GM18873 (cell line): ENCODE data around the gene CCDC74B.
"Not testable (repeated sequence)": the region's sequence is repeated elsewhere in the genome, so short reads cannot be mapped to it uniquely, and the experiment has no call there.

Experiments used
- ATAC-seq: cut with Tn5 transposase; IDR thresholded peaks from one replicate; pipeline ENCODE4 v1.9.1; 2021; ENCODE audit warnings: mild to moderate bottlenecking, moderate library complexity, moderate number of reproducible peaks; ENCODE audit not compliant: unreplicated experiment, low FRiP score

Gene CCDC74B

GRCh38 chr2:130145006-130145414 lies at the start of gene CCDC74B:
CCDC74B (minus strand) TSS chr2:130145112; CDS start chr2:130144996, 116 bp downstream.
- peak; percentile 82 for ATAC-seq

- ATAC-seq = not testable (repeated sequence)
These were observed 48.9 kb upstream of the CCDC74B start for GRCh38 chr2:130193824-130194223.

DNA sequence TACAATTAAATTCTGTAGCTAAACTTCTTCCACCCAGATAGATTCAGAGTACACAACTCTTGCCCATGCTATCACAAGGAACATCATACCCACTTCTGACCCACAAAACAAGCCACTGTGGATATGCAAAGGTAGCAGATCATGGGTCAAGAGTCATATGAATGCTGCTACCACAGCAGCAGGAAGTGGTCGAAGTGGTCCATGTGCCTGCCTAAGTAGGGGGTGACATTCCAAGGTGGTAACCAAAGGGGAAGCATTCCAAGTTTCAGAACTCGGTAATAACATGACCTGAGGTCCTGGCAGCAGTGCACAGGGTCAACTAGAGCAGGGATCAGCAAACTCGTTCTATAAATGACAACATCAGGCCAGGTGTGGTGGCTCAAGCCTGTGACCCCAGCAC lies 47.5 kb upstream of the CCDC74B start:
- not testable (repeated sequence) for ATAC-seq

DNA sequence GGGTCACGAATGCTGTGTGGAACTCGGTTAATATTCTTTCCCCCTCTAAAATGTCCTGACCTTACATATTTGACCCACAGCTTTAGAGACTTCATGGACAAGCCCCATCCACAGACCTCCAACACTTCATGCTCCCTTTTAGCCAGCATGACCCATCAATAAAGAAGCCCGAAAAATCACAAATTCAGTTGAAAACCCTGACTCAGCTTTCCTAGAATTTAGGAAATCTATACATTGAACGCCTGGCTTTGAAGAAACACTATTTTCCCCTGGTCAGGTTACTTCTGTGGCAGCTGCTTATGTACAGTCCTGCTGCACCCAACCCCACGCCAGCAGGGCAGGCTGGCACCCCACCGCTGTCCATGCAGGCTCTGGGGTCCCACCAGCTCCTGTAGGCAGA lies 46.4 kb upstream of the CCDC74B start:
- ATAC-seq = not testable (repeated sequence)

DNA sequence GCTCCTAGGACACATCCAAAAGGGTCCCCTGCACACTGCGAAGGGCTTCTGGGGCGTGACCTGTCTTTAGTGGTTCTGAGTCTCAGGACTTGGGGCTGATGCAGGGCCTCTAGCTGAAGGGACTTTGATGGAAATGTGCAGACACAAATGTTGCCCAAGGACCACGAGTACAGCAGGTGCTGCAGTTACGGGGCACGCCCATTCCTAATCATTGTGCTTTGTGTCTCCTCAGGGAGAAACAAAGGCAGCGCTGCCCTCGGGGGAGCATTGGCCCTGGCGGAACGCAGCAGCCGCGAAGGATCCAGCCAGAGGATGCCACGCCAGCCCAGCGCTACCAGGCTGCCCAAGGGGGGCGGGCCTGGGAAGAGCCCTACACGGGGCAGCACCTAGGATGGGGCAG lies 45.3 kb upstream of the CCDC74B start:
- ATAC-seq = no peak

DNA sequence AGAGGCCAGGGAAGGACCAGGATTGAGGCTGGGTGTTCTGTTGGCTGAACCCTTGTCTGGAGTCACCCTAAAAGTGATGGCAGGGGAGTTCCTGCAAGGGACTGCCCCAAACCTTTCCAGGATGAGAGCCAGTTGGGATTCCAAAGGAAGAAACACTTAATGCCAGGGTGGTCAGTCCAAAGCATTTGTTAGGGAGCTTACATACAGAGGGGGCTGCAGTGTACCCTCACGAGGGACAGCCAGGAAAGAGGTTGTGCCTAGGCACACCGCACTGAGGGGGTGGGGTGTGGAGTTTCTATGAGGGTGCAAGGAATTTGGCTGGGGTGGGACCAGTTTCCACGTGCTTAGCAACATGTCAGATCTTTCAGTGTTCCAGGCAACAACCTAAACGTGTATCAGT lies 44.0 kb upstream of the CCDC74B start:
- ATAC-seq = not testable (repeated sequence)

- ATAC-seq = not testable (repeated sequence)
These were observed 43.2 kb upstream of the CCDC74B start for GRCh38 chr2:130187859-130188792.

DNA sequence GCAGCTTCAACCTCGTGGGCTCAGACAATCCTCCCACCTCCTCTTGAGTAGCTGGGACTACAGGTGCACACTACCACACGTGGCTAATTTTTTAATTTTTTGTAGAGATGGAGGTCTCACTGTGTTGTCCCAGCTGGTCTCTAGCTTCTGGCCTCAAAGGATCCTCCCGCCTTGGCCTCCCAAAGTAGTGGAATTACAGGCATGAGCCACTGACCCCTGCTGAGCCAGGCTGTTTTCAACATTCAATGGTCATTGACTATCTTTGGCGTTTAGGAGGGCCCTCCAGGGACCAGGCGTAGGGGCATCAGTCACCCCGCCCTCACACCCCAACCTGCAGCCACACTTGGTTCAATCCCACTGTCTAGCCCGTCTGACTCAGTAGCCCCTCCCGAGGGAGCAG lies 42.4 kb upstream of the CCDC74B start:
- no peak for ATAC-seq

DNA sequence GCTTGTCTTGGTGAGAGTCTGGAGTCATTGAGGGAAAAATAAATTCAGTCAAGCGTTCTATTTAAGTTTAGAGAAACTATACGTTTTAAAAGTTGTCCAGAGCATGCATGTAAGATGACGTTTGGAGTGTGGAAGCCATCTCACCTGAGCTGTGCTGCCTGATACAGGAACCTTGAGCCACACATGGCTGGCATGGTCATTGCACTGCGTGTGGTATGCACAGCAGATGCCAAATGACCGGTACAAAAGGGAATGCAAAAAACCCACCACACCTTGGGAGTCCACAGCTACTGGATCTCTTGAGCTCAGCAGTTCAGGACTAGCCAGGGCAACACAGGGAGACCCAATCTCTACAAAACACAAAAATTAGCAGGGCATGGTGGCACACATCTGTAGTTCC lies 41.5 kb upstream of the CCDC74B start:
- no peak for ATAC-seq

- ATAC-seq = no peak
These were observed 41.0 kb upstream of the CCDC74B start for GRCh38 chr2:130185896-130186295.

- no peak for ATAC-seq
These were observed 40.5 kb upstream of the CCDC74B start for GRCh38 chr2:130185436-130185835.

GRCh38 chr2:130183512-130184373 lies 38.8 kb upstream of the CCDC74B start:
- no peak for ATAC-seq

DNA sequence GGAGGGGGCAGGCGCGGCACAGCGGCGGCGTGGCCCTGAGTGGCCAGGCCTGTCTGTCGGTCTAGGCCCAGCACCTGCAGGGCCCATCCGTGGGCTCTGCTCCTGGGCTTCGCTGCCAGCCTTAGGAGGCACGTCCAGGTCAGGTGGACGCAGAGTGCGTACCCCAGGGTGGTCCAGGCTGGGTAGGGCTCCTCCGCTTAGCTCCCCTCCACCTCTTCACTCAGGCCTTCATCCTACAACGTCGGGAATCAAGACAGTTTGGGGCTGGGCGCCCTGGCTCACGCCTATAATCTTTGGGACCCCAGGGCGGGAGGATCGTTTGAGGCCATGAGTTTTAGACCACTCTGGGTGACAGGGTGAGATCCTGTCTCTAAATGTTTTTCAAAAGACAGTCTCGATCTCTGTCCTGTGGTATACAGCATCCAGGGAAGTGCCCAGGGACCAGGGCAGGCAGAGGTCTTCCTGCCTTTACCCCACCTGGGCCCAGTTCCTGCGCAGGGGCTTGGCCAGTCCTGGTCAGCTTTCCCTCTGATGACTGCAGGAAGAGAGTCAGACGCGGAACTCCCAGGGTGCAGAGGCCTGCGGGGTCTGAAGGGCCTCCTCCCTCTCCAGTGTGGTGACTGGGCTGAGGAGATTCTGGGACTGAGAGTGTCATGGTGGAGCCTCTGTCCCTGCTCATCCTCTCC lies 38.1 kb upstream of the CCDC74B start:
- not testable (repeated sequence) for ATAC-seq

- peak; percentile 63 for ATAC-seq
These were observed 37.2 kb upstream of the CCDC74B start, which contains the start of gene MZT2B for GRCh38 chr2:130181880-130182682. MZT2B (plus strand) TSS chr2:130182262; CDS start chr2:130182283, 21 bp downstream.

DNA sequence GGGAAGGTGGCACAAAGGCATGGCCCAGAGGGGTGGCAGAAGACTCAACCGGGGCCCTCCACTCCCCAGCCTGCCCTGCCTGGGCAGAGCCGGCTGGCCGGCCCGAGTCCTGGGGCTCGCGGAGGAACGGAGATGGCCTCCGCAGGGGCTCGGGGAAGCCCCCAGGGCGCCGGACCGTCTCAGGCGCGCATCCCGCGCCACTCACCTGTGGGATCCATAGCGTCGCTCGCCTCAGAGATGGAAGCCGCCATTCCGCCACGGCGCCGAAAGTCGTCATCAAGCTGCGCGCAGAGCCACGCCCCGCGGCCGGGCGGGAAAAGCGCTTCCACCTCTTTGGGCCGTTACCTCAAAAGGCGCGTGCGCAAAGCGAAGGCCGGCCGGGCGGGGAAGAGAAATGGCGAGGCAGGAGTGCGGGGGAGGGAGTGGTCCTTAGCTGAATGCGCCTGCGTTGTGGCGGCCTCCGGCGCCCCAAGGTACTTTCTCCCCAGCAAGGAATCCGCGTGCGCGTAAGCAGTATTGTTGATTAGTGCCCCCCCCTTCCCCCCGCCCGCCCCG lies 36.5 kb upstream of the CCDC74B start, which contains the start of gene SMPD4:
Gene SMPD4, minus strand, starts transcription at position 278 of the 555 bp plus-strand sequence. CDS start 5,010 bp downstream, outside the sequence.
- peak; percentile 60 for ATAC-seq

GRCh38 chr2:130180404-130181324 lies 35.8 kb upstream of the CCDC74B start:
- not testable (repeated sequence) for ATAC-seq

DNA sequence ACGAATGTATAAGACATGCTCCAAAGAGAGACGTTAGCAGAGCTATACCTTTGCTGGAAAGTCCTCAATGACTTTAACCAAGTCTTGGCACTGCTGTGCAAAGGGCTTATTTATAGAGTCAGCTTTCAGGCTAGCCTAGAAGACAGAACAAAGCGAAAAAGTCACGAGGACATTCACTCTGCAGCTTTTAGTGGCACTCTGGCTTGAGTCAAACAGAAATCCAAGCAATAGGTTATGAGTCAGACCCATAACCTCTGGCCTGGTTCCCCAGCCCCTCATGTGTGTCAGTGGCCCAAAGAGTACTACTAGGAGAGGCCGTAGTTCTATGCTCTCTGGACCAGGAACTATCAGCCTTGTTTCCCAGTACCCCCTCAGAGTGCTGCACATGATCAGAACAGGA lies 30.0 kb upstream of the CCDC74B start:
- peak; percentile 42 for ATAC-seq

DNA sequence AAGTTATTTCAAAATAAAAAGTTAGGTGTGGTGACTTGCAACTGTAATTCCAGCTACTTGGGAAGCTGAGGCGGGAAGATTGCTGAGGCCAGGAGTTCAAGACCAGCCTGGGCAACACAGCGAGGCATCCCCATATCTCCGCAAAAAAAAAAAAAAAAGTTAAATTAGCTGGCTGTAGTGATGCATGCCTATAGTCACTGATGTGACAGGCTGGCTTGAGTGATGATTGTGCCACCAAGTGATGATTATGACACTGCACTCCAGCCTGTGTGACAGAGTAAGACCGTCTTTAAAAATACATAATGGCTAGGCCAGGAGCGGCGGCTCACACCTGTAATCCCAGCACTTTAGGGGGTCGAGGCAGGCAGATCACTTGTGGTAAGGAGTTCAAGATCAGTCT lies 25.0 kb upstream of the CCDC74B start:
- ATAC-seq = no peak
